Smooth muscle cell (in vitro differentiated cells): ENCODE results near the gene TRIP10. TPM values are rescaled to one million over a fixed set of nuclear protein-coding genes. Genes with fewer than 3 reads are reported as not detected.

Experiments used
- DNase-seq: peaks from one replicate; lab custom pipeline; 2025; ENCODE audit not compliant: unreplicated experiment; lab: John Stamatoyannopoulos, UW
- H2AFZ ChIP-seq: fragments of 200-600 bp; sonication (generic); 2 replicates; pipeline ENCODE4 v1.6.0; 2016; ENCODE audit warnings: antibody characterized with exemption, low read depth, mild to moderate bottlenecking
- H3F3A ChIP-seq: fragments of 200-600 bp; sonication (generic); 2 replicates; pipeline ENCODE4 v1.6.0; 2017; ENCODE audit warnings: antibody characterized with exemption, low read depth
- H3K27ac ChIP-seq: fragments of 200-600 bp; sonication (generic); 2 replicates; pipeline ENCODE4 v1.5.1; 2016; ENCODE audit warnings: low read depth, mild to moderate bottlenecking
- H3K27me3 ChIP-seq: fragments of 200-600 bp; sonication (generic); 2 replicates; pipeline ENCODE4 v1.6.1; 2016; ENCODE audit warnings: low read depth, mild to moderate bottlenecking
- H3K36me3 ChIP-seq: fragments of 200-600 bp; sonication (generic); 2 replicates; pipeline ENCODE4 v1.5.1; 2016; ENCODE audit warnings: low read depth
- H3K4me1 ChIP-seq: fragments of 200-600 bp; sonication (generic); 2 replicates; pipeline ENCODE4 v1.5.1; 2016; ENCODE audit warnings: low read depth
- H3K4me2 ChIP-seq: fragments of 200-600 bp; sonication (generic); 2 replicates; pipeline ENCODE4 v1.6.0; 2016; ENCODE audit warnings: mild to moderate bottlenecking
- H3K4me3 ChIP-seq: fragments of 200-600 bp; sonication (generic); 2 replicates; pipeline ENCODE4 v1.5.1; 2016; ENCODE audit warnings: mild to moderate bottlenecking
- H3K79me2 ChIP-seq: fragments of 200-600 bp; sonication (generic); 2 replicates; pipeline ENCODE4 v1.6.0; 2016; ENCODE audit warnings: low read depth, mild to moderate bottlenecking
- H3K9ac ChIP-seq: fragments of 200-600 bp; sonication (generic); 2 replicates; pipeline ENCODE4 v1.6.0; 2016; ENCODE audit warnings: low read depth
- H3K9me3 ChIP-seq: fragments of 200-600 bp; sonication (generic); replicated peaks from 2 replicates; pipeline ENCODE4 v1.5.1; 2016; ENCODE audit warnings: low read depth
- H4K20me1 ChIP-seq: fragments of 200-600 bp; sonication (generic); 2 replicates; pipeline ENCODE4 v1.6.0; 2016; ENCODE audit warnings: low read depth
- CTCF ChIP-seq: fragments of 200-600 bp; sonication (generic); IDR thresholded peaks from 2 replicates; pipeline ENCODE4 v1.5.1; 2017; ENCODE audit warnings: borderline replicate concordance, mild to moderate bottlenecking, antibody characterized with exemption; ENCODE audit not compliant: insufficient read depth, poor library complexity, severe bottlenecking
- WGBS: methylation state at CpG from one replicate; pipeline ENCODE4 v1.1.7; 2016; ENCODE audit warnings: low lambda C conversion rate; 5-methylcytosine and 5-hydroxymethylcytosine counted together
- polyA plus RNA-seq: library from polyadenylated mRNA; unstranded; fragments of >200 nt; fragmentation: Nextera tagmentation; extraction: Ambion mirVana; gene quantifications from 2 replicates; pipeline ENCODE4 v1.2.1, GENCODE V29; 2016
- total RNA-seq: library from RNA; depleted of rRNA; stranded (reverse); fragments of >200 nt; gene quantifications from 2 replicates; pipeline ENCODE4 v1.2.3, GENCODE V29; 2014

Gene TRIP10
- total and polyA plus RNA-seq, 2 experiments from 2014 or later = 55.0 to 67.8 TPM

GRCh38 chr19:6705931-6706632 is 33.4 kb upstream of the TRIP10 start:
- Histone ChIP-seq H4K20me1 (no peaks in the 10 kb centered on the region), H3K79me2 (no peaks in the 10 kb centered on the region), H3K4me1 (no peaks in the 10 kb centered on the region), H3K36me3 (no peaks in the 10 kb centered on the region), H3K4me3 (no peak overlapping the region), H3K4me2 (no peak overlapping the region), H3K9ac (no peak overlapping the region), H3F3A (no peaks in the 10 kb centered on the region), H3K27ac (no peak overlapping the region), H3K9me3 (no peaks in the 10 kb centered on the region), H2AFZ (no peak overlapping the region), H3K27me3 (peaks cover 26% of the 10 kb centered on the region)
- DNase-seq = no peak
- 82% methylated on average over 11 of the region's 11 CpGs for WGBS
- no peak for TF ChIP-seq CTCF

- Histone ChIP-seq H4K20me1 (no peaks in the 10 kb centered on the region), H3K9ac (no peak overlapping the region), H3K27ac (no peak overlapping the region), H3K27me3 (peaks cover 31% of the 10 kb centered on the region), H3K36me3 (no peaks in the 10 kb centered on the region), H2AFZ (no peak overlapping the region), H3K4me1 (no peaks in the 10 kb centered on the region), H3K79me2 (no peaks in the 10 kb centered on the region), H3K9me3 (no peaks in the 10 kb centered on the region), H3F3A (no peaks in the 10 kb centered on the region), H3K4me3 (no peak overlapping the region), H3K4me2 (no peak overlapping the region)
- no peak for TF ChIP-seq CTCF
- no peak for DNase-seq
- WGBS = 86% methylated on average over 1 of the region's 3 CpGs
Measured at GRCh38 chr19:6706633-6706958, 32.9 kb upstream of the TRIP10 start.

- WGBS = 91% methylated on average over 26 of the region's 44 CpGs
- no peak overlapping the region for H3K27ac ChIP-seq
- H3K4me1 ChIP-seq = no peaks in the 10 kb centered on the region
- no peaks in the 10 kb centered on the region for H3K79me2 ChIP-seq
- H2AFZ ChIP-seq = no peak overlapping the region
- DNase-seq = no peak
- peaks cover 36% of the 10 kb centered on the region for H3K27me3 ChIP-seq
- H3K36me3 ChIP-seq = no peaks in the 10 kb centered on the region
- no peak overlapping the region for H3K4me3 ChIP-seq
- no peak overlapping the region for H3K4me2 ChIP-seq
- no peaks in the 10 kb centered on the region for H3K9me3 ChIP-seq
- no peaks in the 10 kb centered on the region for H4K20me1 ChIP-seq
- no peak overlapping the region for H3K9ac ChIP-seq
- H3F3A ChIP-seq = no peaks in the 10 kb centered on the region
- TF ChIP-seq CTCF = no peak
Measured at GRCh38 chr19:6707011-6707657, 32.3 kb upstream of the TRIP10 start.

- H3K27ac ChIP-seq = no peak overlapping the region
- DNase-seq = no peak
- no peaks in the 10 kb centered on the region for H3K4me1 ChIP-seq
- H3K4me3 ChIP-seq = no peak overlapping the region
- no peak overlapping the region for H3K9ac ChIP-seq
- H3K4me2 ChIP-seq = no peak overlapping the region
- no peaks in the 10 kb centered on the region for H3K36me3 ChIP-seq
- no peaks in the 10 kb centered on the region for H3F3A ChIP-seq
- WGBS = 87% methylated on average over 16 of the region's 16 CpGs
- H3K79me2 ChIP-seq = no peaks in the 10 kb centered on the region
- no peak for TF ChIP-seq CTCF
- H3K9me3 ChIP-seq = no peaks in the 10 kb centered on the region
- H2AFZ ChIP-seq = no peak overlapping the region
- no peaks in the 10 kb centered on the region for H4K20me1 ChIP-seq
- H3K27me3 ChIP-seq = peaks cover 36% of the 10 kb centered on the region
Measured at GRCh38 chr19:6707658-6708018, 31.8 kb upstream of the TRIP10 start.
